Suppressor macrophage (primary cell): ENCODE measurements around the gene WDR91.
"Not testable (repeated sequence)": the region's sequence is repeated elsewhere in the genome, so short reads cannot be mapped to it uniquely, and the experiment has no call there.

Experiments
- DNase-seq, 4 experiments: peaks; one replicate each; pipeline ENCODE4 v3.0.0-alpha.2; 2020 to 2022
- total RNA-seq, 17 experiments: gene quantifications; one replicate each; lab custom pipeline; 2026; ENCODE audit warnings: mixed read lengths in 6 of 17, inconsistent platforms in 3 of 17; lab: John Stamatoyannopoulos, UW

WDR91 gene
- 3.7 to 94.6 (median 52.1) reads per million in 17 experiments for total RNA-seq

DNA sequence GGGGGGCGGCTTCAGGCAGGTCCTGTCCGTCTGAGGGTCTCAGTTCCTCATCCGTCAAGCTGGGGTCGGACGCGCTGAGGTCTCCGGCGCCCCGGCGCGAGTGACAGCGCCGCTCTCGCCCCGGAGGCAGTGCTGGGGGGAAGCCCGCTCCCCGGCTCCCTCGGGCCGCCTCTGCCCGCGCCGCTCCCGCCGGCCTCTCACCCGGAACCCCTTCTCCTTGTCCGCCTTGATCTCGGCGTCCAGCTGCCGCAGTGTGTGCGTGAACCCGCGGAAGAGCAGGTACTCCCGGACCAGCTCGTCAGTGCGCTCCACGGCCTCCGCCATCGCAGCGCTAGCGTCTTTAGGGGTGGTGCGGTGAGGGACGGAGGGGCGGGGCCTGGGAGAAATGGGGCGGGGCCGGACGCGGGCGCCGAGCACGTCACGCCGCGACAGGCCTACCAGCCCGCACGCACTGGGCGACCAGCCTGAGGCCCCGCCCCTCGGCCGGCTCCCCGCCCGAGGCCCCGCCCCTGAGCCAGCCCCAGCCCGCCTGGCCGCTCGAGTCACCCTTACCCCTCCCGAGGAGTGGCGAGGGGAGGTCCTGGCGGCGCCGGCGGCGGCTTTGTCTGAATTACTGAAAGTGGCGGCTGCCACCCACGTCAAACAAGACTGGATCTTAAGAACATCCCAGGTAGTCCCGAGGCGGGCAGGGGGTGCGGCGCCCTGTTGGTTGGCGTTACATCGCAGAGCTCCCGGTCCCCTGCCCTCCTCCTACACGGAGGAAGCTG, at the start of gene WDR91:
Gene WDR91 (minus strand): TSS at position 348 of the 767 bp plus-strand sequence. CDS start 24 bp downstream, at position 324.
- DNase-seq: peak; percentile 95 to 99 (median 98)

- DNase-seq: no peak
Observed at GRCh38 chr7:135260470-135260869, 49.1 kb upstream of the WDR91 start.

- no peak for DNase-seq
Observed at GRCh38 chr7:135259702-135260101, 48.4 kb upstream of the WDR91 start.

DNA sequence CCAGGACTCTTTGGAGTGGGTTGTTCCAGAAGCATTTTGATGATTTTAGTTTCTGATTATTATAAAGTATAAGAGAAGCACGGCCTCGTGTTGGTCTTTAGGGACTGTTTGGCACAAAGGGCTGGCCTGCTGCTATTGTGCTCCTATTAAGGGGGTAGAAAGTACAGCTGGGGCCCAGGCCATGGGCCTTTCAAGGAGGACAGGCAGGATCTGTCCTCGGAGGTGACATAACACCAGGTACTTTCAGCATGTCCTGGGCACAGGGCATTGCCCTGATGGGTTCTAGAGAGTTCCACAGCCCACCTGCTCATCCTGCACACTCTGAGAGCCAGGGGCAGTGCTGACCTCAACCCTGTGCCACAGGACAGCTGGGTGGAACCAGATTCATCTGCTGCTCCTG, 47.3 kb upstream of the WDR91 start:
- DNase-seq: no peak

GRCh38 chr7:135257790-135258189, 46.5 kb upstream of the WDR91 start:
- no peak for DNase-seq

GRCh38 chr7:135253851-135254771, 42.8 kb upstream of the WDR91 start:
- DNase-seq: peak; percentile 87 to 96 (median 92)

DNA sequence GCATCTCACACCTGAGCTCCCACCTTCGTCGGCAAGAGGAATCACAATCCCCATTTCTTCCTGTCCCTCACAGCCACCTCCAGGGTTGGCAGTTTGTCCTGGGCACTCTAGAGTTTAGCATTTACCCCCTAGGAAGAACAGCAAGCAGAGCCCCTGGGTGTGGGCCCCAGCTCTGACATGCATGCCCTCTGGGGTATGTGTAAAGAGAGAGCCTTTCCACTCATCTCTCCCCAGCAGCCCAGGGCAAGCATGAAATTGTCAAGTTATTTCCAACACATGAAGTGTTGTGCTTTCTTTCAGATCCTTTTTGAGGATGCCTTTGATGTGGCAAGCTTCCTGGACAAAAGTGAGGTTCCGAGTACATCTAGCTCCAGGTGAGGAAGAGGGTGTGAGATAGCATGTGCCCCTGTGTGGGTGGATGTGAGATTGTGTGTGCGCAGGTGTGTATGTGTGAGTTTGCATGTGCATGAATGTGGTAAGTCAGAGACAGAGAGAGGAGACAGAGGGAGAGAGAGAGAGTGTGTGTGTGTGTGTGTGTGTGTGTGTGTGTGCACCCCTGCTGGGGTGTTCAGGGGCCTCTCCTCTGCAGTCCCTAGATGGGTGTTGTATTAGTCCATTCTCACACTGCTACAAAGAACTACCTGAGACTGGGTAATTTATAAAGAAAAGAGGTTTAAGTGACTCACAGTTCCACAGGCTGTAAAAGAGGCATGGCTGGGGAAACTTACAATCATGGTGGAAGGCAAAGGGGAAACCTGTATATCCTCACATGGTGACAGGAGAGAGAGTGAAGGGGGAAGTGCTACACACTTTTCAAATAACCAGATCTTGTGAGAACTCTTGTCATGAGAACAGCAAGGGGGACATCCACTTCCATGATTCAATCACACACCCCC, 40.4 kb upstream of the WDR91 start:
- peak; percentile 17 to 62 (median 34) for DNase-seq

DNA sequence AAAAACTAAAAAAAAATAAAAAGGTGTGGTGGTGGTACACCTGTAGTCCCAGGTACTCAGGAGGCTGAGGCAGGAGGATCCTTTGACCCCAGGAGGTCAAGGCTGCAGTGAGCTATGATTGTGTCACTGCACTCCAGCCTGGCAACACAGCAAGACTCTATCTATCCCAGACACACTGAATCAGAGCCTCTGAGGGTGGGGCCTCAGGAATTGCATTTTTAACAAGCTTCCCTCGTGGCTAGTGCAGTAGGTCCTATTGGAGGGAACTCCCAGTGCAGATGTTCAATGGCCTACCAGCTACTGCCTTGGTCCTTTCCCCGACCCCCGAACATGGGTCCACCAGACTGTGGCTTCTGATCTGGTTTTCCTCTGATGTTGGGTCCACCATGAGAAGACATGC, 37.2 kb upstream of the WDR91 start:
- no peak for DNase-seq

DNA sequence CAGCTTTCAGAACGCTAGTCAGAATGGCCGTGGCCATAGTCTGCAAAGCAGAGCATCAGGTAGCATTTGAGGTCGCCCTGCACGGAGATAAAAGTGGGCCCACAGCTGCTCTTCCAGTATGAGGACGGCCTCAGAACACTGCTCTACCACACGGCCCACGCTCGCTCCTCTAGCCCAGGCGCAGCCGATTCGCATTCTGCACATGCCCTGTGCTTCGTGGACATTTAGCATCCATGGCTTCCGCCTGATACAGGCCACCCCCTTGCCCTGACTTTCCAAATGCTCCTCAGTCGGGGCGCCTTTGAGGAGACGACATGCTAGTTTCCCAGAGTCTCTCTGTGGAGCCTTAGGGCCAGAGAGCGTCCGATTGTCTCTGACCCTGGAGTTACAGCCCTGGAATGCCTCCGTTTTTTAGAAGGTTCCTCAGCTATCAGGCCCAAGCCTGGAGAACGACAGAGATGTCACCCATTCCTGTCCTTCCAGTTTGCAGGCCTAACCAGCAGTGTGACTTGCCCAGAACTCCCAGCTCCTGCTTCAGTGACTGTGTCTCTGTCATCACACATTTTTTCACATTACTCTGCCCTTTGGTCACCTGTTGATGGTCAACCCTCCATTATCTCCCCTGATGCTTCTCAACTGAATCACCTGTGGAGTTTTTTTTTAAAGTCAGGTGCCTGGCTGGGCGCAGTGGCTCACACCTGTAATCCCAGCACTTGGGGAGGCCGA, 36.6 kb upstream of the WDR91 start:
- no peak for DNase-seq

DNA sequence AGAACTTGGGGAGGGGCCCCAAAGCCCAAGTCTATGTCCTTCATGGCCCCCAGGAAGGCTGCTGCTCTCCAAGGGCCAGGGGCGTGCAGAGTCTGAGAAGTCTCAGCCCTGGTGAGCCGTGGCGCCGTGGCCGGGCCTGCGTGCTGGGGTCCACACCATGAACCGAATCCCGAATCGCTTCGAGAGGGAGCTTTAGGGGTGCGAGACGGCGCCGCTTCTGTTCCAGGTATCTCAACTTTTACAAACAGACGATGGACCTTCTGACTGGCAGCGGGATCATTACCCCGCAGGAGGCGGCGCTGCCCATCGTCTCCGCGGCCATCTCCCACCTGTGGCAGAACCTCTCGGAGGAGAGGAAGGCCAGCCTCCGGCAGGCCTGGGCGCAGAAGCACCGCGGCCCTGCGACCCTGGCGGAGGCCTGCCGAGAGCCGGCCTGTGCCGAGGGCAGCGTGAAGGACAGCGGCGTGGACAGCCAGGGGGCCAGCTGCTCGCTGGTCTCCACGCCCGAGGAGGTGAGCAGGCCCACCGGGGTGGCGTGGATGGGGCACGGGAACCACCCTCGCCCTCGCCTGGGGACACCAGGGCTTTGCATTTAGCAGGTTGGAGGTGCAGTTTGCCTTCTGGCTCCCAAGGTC, 35.0 kb upstream of the WDR91 start:
- no peak for DNase-seq

DNA sequence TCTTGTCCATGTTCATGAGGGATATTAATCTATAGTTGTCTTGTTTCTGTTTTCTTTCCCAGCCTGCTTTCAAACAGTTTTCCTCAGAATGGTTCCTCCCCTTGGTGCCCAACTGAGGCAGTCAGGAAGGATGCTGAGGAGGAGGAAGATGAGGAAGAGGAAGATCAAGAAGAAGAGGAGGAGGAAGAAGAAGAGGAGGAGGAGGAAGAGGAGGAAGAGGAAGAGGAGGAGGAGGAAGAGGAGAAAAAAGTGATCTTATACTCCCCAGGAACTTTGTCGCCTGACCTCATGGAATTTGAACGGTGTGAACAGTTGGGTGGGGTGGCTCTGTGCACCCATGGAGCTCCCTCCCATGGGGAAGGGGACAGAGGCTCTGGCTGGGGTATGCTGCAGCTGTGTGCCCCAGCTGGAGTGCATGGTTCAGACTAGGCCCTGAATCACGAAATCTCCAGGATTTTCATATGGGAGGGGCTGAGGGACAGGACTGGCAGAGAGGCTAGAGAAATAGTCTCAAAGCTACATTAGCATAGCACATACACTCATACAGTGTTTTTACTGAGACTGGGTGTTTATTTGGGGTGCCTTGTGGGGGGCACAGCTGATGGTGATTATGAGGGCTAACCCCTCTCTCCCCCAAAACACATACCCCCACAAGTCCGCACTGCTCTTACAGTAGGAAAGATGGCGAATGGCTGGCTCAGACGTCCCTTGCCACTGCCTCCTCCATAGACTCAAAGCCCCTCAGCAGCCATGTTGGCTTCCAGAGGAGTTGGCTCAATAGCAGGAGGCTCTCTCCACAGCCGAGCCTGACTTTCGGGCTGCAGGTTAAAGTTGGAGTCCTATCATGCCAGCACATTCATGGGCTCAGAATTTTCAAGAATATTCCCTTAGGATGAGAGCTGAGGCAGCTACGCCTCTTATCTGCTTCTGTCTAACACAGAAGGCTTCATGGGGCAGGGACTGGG, 34.2 kb upstream of the WDR91 start:
- DNase-seq: no peak

DNA sequence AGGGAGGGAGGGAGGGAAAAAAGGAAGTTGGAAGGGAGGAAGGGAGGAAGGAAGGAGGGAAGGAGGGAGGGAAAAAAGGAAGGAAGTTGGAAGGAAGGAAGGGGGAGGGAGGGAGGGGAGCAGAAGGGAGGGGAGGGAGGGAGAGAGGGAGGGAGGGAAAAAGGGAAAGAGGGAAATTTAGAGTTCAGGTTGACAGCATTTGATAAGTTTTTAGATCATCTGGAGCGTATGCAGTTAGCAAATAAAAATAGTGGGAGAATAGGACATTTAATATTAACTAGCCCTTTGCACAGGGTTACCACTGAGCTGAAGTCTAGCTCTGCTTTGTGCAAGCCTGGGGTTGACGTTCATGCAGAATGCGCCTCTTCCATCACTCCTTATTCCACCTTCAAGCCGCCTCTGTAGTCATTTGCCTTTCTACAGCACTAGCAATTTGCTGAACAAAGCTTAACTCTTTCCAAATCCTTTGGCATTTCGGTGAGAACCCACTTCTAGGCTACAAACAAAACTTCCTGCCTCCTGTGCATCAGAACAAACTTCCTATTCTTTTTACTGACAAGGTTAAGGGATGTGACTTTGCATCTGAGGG, 30.9 kb upstream of the WDR91 start:
- DNase-seq: no peak

DNA sequence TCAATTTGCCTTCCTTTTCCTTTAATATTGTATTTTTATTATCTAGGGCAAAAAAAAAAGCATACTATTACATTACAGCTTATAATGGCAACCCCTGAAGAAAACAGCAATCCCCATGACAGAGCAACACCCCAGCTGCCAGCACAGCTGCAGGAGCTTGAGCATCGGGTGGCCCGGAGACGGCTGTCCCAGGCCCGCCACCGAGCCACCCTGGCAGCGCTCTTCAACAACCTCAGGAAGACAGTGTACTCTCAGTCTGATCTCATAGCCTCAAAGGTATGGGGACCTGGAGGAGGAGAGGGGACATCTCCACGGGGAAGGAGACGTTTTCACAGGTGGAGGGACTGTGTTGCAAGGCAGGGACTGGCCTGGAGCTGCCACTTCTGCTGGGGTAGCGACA, 29.1 kb upstream of the WDR91 start:
- DNase-seq: no peak

GRCh38 chr7:135239263-135239662, 27.9 kb upstream of the WDR91 start:
- no peak for DNase-seq

DNA sequence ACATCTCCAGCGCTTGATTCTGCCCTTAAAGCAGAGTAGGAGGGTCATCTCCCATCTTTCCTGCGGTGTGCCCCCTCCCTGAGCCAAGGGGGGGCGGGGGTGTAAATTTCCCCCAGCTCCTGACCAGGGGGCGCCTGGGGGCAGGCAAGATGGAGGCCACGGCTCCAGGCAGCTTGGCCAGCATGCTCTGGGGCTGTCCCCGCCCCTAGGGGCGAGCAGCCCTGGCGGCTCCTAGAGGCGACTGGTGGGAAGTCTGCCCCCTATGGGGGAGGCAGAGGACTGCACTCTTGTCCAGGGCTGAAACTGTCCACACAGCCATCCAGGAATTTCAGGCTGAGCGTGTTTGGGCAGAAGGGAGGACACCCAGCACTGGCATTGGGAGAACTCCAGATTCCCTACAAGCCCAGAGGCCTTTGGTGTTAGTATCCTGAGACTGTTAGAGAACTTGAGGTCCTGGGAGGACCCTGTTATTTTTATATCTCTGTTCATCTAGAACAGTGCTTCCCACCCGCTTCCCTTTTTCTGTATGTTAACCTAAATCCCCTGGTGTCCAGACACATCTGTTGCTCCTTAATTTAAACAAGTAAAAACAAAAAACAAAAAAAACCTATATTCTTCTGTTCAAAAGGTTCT, 26.9 kb upstream of the WDR91 start:
- no peak for DNase-seq

- peak; percentile 13 to 47 (median 30) for DNase-seq
Observed at GRCh38 chr7:135236727-135237126, 25.4 kb upstream of the WDR91 start.

DNA sequence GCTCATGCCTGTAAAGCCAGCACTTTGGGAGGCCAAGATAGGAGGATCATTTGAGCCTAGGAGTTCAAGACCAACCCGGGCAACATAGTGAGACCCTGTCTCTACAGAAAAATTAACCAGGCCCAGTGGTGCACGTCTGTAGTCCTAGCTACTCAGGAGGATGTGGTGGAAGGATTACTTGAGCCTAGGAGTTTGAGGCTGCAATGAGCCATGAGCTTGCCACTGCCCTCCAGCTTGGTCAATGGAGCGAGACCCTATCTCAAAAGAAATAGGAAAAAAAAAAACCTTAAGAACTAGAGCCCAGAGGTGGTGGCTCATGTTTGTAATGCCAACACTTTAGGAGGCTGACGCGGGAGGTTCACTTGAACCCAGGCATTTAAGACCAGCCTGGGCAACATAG, 24.5 kb upstream of the WDR91 start:
- no peak for DNase-seq

- no peak for DNase-seq
Observed at GRCh38 chr7:135234727-135235126, 23.4 kb upstream of the WDR91 start.

DNA sequence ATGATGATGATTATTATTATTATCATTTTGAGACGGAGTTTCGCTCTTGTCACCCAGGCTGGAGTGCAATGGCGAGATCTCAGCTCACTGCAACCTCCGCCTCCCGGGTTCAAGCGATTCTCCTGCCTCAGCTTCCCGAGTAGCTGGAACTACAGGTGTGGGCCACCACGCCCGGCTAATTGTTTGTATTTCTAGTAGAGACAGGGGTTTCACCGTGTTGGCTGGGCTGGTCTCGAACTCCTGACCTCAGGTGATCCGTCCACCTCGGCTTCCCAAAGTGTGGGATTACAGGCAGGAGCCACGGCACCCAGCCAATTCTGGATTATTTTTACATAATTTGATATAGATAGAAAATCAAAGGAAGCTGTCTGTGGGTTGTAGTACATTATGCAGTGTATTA, 22.8 kb upstream of the WDR91 start:
- DNase-seq: not testable (repeated sequence)
